GM10266 (cell line): ENCODE data around the gene MCRIP1.
A peak's percentile ranks its signal among the peaks of the same experiment; 100 is the strongest.

ENCODE experiments used
- DNase-seq: peaks from one replicate; pipeline ENCODE4 v3.0.0; 2012; ENCODE audit errors: extremely low spot score
- CTCF ChIP-seq: IDR thresholded peaks from 2 replicates; pipeline ENCODE4 v1.5.1; 2012; ENCODE audit warnings: mild to moderate bottlenecking, low read depth; ENCODE audit not compliant: control insufficient read depth, insufficient read depth; ENCODE audit errors: missing control alignments

The MCRIP1 gene

GRCh38 chr17:81870131-81870980 lies 37.3 kb upstream of the MCRIP1 start:
- no peak for TF ChIP-seq CTCF
- peak; percentile 66 for DNase-seq

- peak; percentile 76 for TF ChIP-seq CTCF
- peak; percentile 79 for DNase-seq
Measured at GRCh38 chr17:81869221-81870130, 36.4 kb upstream of the MCRIP1 start.

- no peak for TF ChIP-seq CTCF
- no peak for DNase-seq
Measured at GRCh38 chr17:81868674-81869220, 35.7 kb upstream of the MCRIP1 start.

GRCh38 chr17:81867991-81868673 lies 35.0 kb upstream of the MCRIP1 start:
- TF ChIP-seq CTCF = no peak
- DNase-seq = no peak

GRCh38 chr17:81867170-81867990 lies 34.3 kb upstream of the MCRIP1 start:
- DNase-seq = no peak
- TF ChIP-seq CTCF = no peak

- DNase-seq = no peak
- no peak for TF ChIP-seq CTCF
Measured at GRCh38 chr17:81866440-81867169, 33.5 kb upstream of the MCRIP1 start.
